Tibial artery (tissue), 4 donors: ENCODE results near the gene GAS6.
"Not testable (repeated sequence)": the region's sequence is repeated elsewhere in the genome, so short reads cannot be mapped to it uniquely, and the experiment has no call there.

Source experiments
- DNase-seq, 2 donors: peaks; one replicate each; pipeline ENCODE4 v3.0.0-alpha.2; 2019
- H3K27ac ChIP-seq, 2 donors: fragments of 200-600 bp; sonication (generic) in 1 of 2; 1 replicate in 1 of 2; 2 replicates in 1 of 2; pipeline ENCODE4 v1.5.1; 2018 to 2019; ENCODE audit warnings: mild to moderate bottlenecking in 1 of 2
- H3K27me3 ChIP-seq, 2 donors: fragments of 200-600 bp; sonication (generic) in 1 of 2; one replicate each; pipeline versions ENCODE4 v1.5.1 to v1.6.0; 2016 to 2019
- H3K36me3 ChIP-seq, 3 donors: fragments of 200-600 bp; sonication (generic) in 2 of 3; one replicate each; pipeline ENCODE4 v1.5.1; 2016 to 2019; ENCODE audit warnings: mild to moderate bottlenecking in 2 of 3
- H3K4me1 ChIP-seq, 4 donors: fragments of 200-600 bp; sonication (generic) in 2 of 4; 1 replicate in 3 of 4; 2 replicates in 1 of 4; pipeline ENCODE4 v1.5.1; 2016 to 2019
- H3K4me3 ChIP-seq, 2 donors: fragments of 200-600 bp; sonication (generic) in 1 of 2; 1 replicate in 1 of 2; 2 replicates in 1 of 2; pipeline ENCODE4 v1.5.1; 2018 to 2019; ENCODE audit warnings: mild to moderate bottlenecking in 2 of 2
- H3K9me3 ChIP-seq, 3 donors: fragments of 200-600 bp; sonication (generic) in 1 of 3; one replicate each; pipeline ENCODE4 v1.5.1; 2016 to 2019
- CTCF ChIP-seq, 2 experiments: fragments of 200-600 bp in 1 of 2; fragments of 450-650 bp in 1 of 2; IDR thresholded peaks; one replicate each; pipeline ENCODE4 v1.5.1; 2017 to 2019; ENCODE audit warnings: antibody characterized with exemption in 2 of 2, mild to moderate bottlenecking in 1 of 2, moderate library complexity in 1 of 2
- intact Hi-C: fragments of 100-400 bp; cut with DNase I; formaldehyde crosslinking; loops from one replicate; pipeline ENCODE4 v1.15.0; 2023; ENCODE audit warnings: low total_unique reads

The GAS6 gene

GRCh38 chr13:113796964-113797676, 66.8 kb downstream of the GAS6 start:
- Histone ChIP-seq H3K9me3 (no peaks in the 10 kb centered on the region), H3K27ac (no peak overlapping the region), H3K36me3 (no peaks in the 10 kb centered on the region), H3K4me3 (no peak overlapping the region), H3K4me1 (peaks cover 0 to 5% (median 1%) of the 10 kb centered on the region in 4 donors), H3K27me3 (peaks cover 0 to 17% of the 10 kb centered on the region in 2 donors)
- DNase-seq, result peak in 1 of 2 donors; percentile 59
- intact Hi-C loops, result no loop called here
- TF ChIP-seq CTCF (IDR thresholded peaks at IDR 0.05), result no peak

GRCh38 chr13:113796211-113796963, 67.5 kb downstream of the GAS6 start:
- DNase-seq, result no peak
- H3K4me3 ChIP-seq, result no peak overlapping the region
- no peaks in the 10 kb centered on the region for H3K9me3 ChIP-seq
- no peak overlapping the region for H3K27ac ChIP-seq
- TF ChIP-seq CTCF (IDR thresholded peaks at IDR 0.05), result no peak
- H3K4me1 ChIP-seq, result no peaks in the 10 kb centered on the region
- no peaks in the 10 kb centered on the region for H3K36me3 ChIP-seq
- H3K27me3 ChIP-seq, result peaks cover 0 to 16% of the 10 kb centered on the region in 2 donors
- intact Hi-C loops, result no loop called here

- H3K36me3 ChIP-seq, DNase-seq: not testable (repeated sequence)
Measured at GRCh38 chr13:113795362-113795761, 68.5 kb downstream of the GAS6 start.

GRCh38 chr13:113794764-113795173, 69.1 kb downstream of the GAS6 start:
- Histone ChIP-seq H3K27me3 (peaks cover 0 to 9% of the 10 kb centered on the region in 2 donors), H3K4me1 (no peaks in the 10 kb centered on the region), H3K36me3 (no peaks in the 10 kb centered on the region), H3K4me3 (no peak overlapping the region), H3K9me3 (no peaks in the 10 kb centered on the region), H3K27ac (no peak overlapping the region)
- no peak for DNase-seq
- intact Hi-C loops, result no loop called here
- no peak for TF ChIP-seq CTCF (IDR thresholded peaks at IDR 0.05)

More at GRCh38 chr13:113795362-113795761, 68.5 kb downstream of the GAS6 start:
- H3K27ac ChIP-seq, H3K9me3 ChIP-seq, H3K4me3 ChIP-seq, H3K27me3 ChIP-seq, intact Hi-C loops, H3K4me1 ChIP-seq: not testable (repeated sequence)

- H3K36me3 ChIP-seq, result no peaks in the 10 kb centered on the region
- intact Hi-C loops, result no loop called here
- H3K27me3 ChIP-seq, result peaks cover 0 to 9% of the 10 kb centered on the region in 2 donors
- no peak overlapping the region for H3K27ac ChIP-seq
- H3K4me1 ChIP-seq, result no peaks in the 10 kb centered on the region
- DNase-seq, result peak in 1 of 2 donors; percentile 44
- H3K4me3 ChIP-seq, result no peak overlapping the region
- H3K9me3 ChIP-seq, result no peaks in the 10 kb centered on the region
- no peak for TF ChIP-seq CTCF (IDR thresholded peaks at IDR 0.05)
Measured at GRCh38 chr13:113794086-113794485, 69.8 kb downstream of the GAS6 start.

GRCh38 chr13:113793718-113794085, 70.2 kb downstream of the GAS6 start:
- TF ChIP-seq CTCF (IDR thresholded peaks at IDR 0.05), result no peak
- Histone ChIP-seq H3K9me3 (no peaks in the 10 kb centered on the region), H3K27ac (no peak overlapping the region), H3K36me3 (no peaks in the 10 kb centered on the region), H3K27me3 (peaks cover 0 to 9% of the 10 kb centered on the region in 2 donors), H3K4me3 (no peak overlapping the region), H3K4me1 (no peaks in the 10 kb centered on the region)
- peak in 1 of 2 donors; percentile 46 for DNase-seq
- intact Hi-C loops, result no loop called here
